Vagina (tissue), 2 donors: ENCODE measurements around the gene TMEM169. TPM values are rescaled to one million over a fixed set of nuclear protein-coding genes. Genes with fewer than 3 reads are reported as not detected.

ENCODE experiments used
- DNase-seq, 2 donors: peaks; one replicate each; pipeline ENCODE4 v3.0.0-alpha.2; 2017; ENCODE audit errors: extremely low spot score in 2 of 2
- H3K27ac ChIP-seq: fragments of 200-600 bp; sonication (generic); one replicate; pipeline ENCODE4 v1.5.1; 2019
- H3K27me3 ChIP-seq: fragments of 200-600 bp; sonication (generic); one replicate; pipeline ENCODE4 v1.5.1; 2019
- H3K36me3 ChIP-seq, 2 donors: fragments of 200-600 bp; sonication (generic); one replicate each; pipeline ENCODE4 v1.5.1; 2017 to 2019
- H3K4me1 ChIP-seq: fragments of 200-600 bp; sonication (generic); one replicate; pipeline ENCODE4 v1.5.1; 2019
- H3K4me3 ChIP-seq, 2 donors: fragments of 200-600 bp; sonication (generic); 1 replicate in 1 of 2; 2 replicates in 1 of 2; pipeline ENCODE4 v1.5.1; 2016 to 2019
- H3K9me3 ChIP-seq: fragments of 200-600 bp; sonication (generic); one replicate; pipeline ENCODE4 v1.5.1; 2019
- POLR2A ChIP-seq, 2 donors: fragments of 450-650 bp; IDR thresholded peaks; one replicate each; pipeline ENCODE4 v1.6.1; 2017; ENCODE audit warnings: antibody characterized with exemption in 2 of 2, mild to moderate bottlenecking in 2 of 2, moderate library complexity in 2 of 2
- POLR2AphosphoS5 ChIP-seq, 2 donors: sonication (generic); formaldehyde crosslinking; IDR thresholded peaks; one replicate each; pipeline ENCODE4 v1.9.0; 2017; ENCODE audit warnings: antibody characterized with exemption in 2 of 2, mild to moderate bottlenecking in 2 of 2, low read depth in 1 of 2; ENCODE audit not compliant: insufficient read depth in 1 of 2
- intact Hi-C: fragments of 100-400 bp; cut with DNase I; formaldehyde crosslinking; loops from one replicate; pipeline ENCODE4 v1.15.1; 2023
- total RNA-seq: library from RNA; depleted of rRNA; stranded (reverse); fragments of >200 nt; gene quantifications from one replicate; pipeline ENCODE4 v1.2.3, GENCODE V29; 2016
- TF ChIP-seq, protein P1 (sequence below), 3 experiments: fragments of 450-650 bp in 2 of 3; fragments of 200-600 bp in 1 of 3; sonication (generic) in 1 of 3; IDR thresholded peaks; one replicate each; pipeline ENCODE4 v1.5.1; 2017 to 2019; ENCODE audit warnings: antibody characterized with exemption in 3 of 3, mild to moderate bottlenecking in 2 of 3, moderate library complexity in 2 of 3

TMEM169 gene, protein sequence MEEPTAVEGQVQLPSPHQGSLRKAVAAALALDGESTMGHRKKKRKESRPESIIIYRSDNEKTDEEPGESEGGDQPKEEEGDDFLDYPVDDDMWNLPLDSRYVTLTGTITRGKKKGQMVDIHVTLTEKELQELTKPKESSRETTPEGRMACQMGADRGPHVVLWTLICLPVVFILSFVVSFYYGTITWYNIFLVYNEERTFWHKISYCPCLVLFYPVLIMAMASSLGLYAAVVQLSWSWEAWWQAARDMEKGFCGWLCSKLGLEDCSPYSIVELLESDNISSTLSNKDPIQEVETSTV
- total RNA-seq = not detected

DNA sequence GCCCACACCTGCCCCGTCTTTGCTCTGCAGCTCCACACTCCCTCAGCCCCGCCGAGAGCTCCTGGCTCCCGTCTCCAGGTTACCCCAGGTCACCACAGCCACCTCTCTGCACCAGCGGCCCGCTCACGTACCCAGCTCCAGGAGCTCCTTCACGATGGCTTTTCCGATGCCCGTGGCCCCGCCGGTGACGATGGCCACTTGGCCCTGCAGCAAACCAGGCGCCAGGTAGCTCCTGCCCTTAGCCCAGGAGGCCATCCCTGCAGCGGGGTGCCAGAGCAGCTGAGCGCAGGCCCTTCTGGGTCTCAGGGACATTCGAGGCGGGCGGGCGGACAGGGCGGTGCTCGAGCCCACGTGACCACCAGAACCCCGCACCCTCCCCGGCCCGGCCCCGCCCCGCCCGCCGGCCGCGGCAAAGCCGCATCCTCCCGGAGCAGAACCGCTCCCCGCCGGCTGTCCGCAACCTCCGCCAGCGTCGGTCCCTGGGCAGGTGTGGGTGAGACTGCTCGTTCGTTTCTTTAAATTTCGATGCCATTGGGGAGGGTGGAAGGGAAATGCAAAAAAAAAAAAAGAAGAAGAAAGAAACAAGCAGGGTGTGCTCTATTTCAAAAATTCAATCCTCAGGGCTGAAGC lies at the start of gene TMEM169, which contains the start of gene PECR:
TMEM169 (plus strand) TSS at position 433 of the 630 bp plus-strand sequence. CDS start 14,045 bp downstream, outside the sequence.
PECR (minus strand) TSS at position 323 of the 630 bp plus-strand sequence; CDS start at position 255, 68 bp downstream.
- H3K27me3 ChIP-seq = no peaks in the 10 kb centered on the region
- H3K4me1 ChIP-seq = no peaks in the 10 kb centered on the region
- no peaks in the 10 kb centered on the region for H3K9me3 ChIP-seq
- H3K4me3 ChIP-seq = peak within 1 kb of the TSS; percentile 59 to 61
- H3K36me3 ChIP-seq = no peaks in the 10 kb centered on the region
- H3K27ac ChIP-seq = peak within 1 kb of the TSS; percentile 4
- no peak for DNase-seq
- TF ChIP-seq, protein P1, sequence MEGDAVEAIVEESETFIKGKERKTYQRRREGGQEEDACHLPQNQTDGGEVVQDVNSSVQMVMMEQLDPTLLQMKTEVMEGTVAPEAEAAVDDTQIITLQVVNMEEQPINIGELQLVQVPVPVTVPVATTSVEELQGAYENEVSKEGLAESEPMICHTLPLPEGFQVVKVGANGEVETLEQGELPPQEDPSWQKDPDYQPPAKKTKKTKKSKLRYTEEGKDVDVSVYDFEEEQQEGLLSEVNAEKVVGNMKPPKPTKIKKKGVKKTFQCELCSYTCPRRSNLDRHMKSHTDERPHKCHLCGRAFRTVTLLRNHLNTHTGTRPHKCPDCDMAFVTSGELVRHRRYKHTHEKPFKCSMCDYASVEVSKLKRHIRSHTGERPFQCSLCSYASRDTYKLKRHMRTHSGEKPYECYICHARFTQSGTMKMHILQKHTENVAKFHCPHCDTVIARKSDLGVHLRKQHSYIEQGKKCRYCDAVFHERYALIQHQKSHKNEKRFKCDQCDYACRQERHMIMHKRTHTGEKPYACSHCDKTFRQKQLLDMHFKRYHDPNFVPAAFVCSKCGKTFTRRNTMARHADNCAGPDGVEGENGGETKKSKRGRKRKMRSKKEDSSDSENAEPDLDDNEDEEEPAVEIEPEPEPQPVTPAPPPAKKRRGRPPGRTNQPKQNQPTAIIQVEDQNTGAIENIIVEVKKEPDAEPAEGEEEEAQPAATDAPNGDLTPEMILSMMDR (IDR thresholded peaks at IDR 0.05) = no peak
- TF ChIP-seq POLR2AphosphoS5 (IDR thresholded peaks at IDR 0.05; ENCODE audit: insufficient read depth in 1 of 2, low read depth in 1 of 2) = peak in 1 of 2 donors; percentile 57
- intact Hi-C loops = no loop called here

DNA sequence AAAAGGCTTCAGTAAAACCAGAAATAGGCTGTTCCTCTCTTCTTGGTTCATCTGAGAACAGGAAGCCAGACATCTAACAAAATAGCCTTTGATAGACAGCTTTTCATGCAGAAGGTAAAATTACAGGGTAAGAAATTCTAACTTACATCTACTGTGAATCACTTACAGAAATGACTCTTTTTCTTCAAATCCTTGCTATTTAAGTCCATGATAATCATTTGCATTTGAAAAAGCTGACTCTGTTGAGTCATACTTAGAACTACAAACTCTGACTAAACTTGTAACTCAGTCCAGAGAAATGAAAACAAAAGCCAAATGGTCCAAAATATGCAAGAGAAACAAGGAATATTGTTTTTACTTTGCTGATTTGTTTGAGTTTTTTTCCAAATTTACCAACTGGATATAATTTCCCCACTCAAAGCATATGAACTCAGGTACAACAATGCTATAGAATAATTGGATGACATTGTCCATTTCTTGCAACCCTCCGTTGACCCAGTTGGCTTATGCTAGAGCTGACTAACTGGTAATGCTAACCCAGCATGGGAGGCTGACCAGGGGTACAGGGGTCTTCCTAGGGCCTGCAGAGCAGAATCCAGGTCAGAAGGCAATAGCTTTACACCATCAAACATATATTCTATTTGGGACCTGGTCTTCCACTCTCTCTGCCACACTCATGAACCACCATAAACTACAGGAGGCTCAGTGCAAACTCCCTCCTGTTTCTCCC lies 49.6 kb upstream of the TMEM169 start:
- TF ChIP-seq, protein P1 (IDR thresholded peaks at IDR 0.05) = no peak
- TF ChIP-seq POLR2AphosphoS5 (IDR thresholded peaks at IDR 0.05; ENCODE audit: insufficient read depth in 1 of 2, low read depth in 1 of 2) (no peak), POLR2A (IDR thresholded peaks at IDR 0.05) (no peak)
- H3K4me1 ChIP-seq = no peaks in the 10 kb centered on the region

DNA sequence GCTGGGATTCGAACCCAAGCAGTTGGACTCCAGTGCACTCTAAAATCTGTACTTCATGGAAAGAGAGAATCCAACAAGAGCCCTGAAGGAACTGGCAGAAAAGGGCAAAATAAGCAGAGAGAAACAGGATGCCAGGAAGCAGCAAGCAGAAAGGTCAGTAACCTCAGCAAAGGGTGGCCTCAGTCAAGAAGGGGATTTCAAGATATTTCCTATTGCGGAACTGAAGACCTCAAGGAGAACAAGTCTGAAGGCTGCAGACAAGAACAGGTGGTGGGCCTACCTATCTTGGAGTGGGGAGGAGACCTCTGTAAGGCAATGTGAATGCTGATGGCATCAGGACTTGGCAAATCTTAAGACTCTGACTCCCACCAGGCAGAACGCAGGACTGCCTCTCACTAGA lies 48.3 kb upstream of the TMEM169 start:
- DNase-seq = no peak
- Histone ChIP-seq H3K27ac (no peak overlapping the region), H3K27me3 (no peaks in the 10 kb centered on the region), H3K9me3 (no peaks in the 10 kb centered on the region), H3K36me3 (no peaks in the 10 kb centered on the region), H3K4me1 (no peaks in the 10 kb centered on the region), H3K4me3 (no peak overlapping the region)
- intact Hi-C loops = no loop called here
- no peak for TF ChIP-seq POLR2AphosphoS5 (IDR thresholded peaks at IDR 0.05; ENCODE audit: insufficient read depth in 1 of 2, low read depth in 1 of 2)
- no peak for TF ChIP-seq POLR2A (IDR thresholded peaks at IDR 0.05)
- TF ChIP-seq, protein P1 (IDR thresholded peaks at IDR 0.05) = no peak

More for the DNA sequence above, 49.6 kb upstream of the TMEM169 start:
- Histone ChIP-seq H3K27me3 (no peaks in the 10 kb centered on the region), H3K4me3 (no peak overlapping the region), H3K9me3 (no peaks in the 10 kb centered on the region), H3K36me3 (no peaks in the 10 kb centered on the region), H3K27ac (no peak overlapping the region)
- no peak for DNase-seq
- intact Hi-C loops = no loop called here

DNA sequence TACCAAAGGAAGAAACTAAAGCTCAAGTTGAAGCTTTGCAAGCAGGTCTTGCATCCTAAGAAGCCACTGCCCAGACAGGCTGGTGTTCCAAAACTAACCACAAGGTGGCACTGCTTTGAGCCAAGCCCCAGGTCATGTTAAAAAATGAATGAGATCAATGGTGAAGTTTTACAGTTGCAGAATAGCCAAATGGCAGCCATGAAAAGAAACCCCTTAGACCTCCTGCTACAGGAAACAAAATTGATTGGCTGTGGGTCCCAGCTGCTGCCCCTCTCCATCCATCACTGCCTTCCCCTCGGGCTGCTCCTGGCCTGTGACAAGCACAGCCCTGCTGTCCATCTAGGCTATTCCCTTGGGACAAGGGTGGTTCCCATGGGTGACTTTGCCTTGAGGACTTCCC lies 47.7 kb upstream of the TMEM169 start:
- Histone ChIP-seq H3K4me3 (no peak overlapping the region), H3K36me3 (no peaks in the 10 kb centered on the region), H3K27me3 (no peaks in the 10 kb centered on the region), H3K9me3 (no peaks in the 10 kb centered on the region), H3K4me1 (no peaks in the 10 kb centered on the region), H3K27ac (no peak overlapping the region)
- DNase-seq = no peak
- intact Hi-C loops = no loop called here
- no peak for TF ChIP-seq POLR2AphosphoS5 (IDR thresholded peaks at IDR 0.05; ENCODE audit: insufficient read depth in 1 of 2, low read depth in 1 of 2)
- TF ChIP-seq, protein P1 (IDR thresholded peaks at IDR 0.05) = peak in 2 of 3 experiments; percentile 45 to 62
